K562 (cell line): ENCODE data around the gene ROBO2. TPM values are rescaled to one million over a fixed set of nuclear protein-coding genes. Genes with fewer than 3 reads are reported as not detected.

Experiments used
- ATAC-seq: fragments of 200-7000 bp; cut with Tn5 transposase; 3 replicates; pipeline ENCODE4 v1.9.1; 2020; ENCODE audit warnings: moderate library complexity
- BruUV-seq: library from RNA; stranded (reverse); fragments of 400-500 nt; replicated peaks from 2 replicates; lab custom pipeline; 2021; lab: Mats Ljungman, UMichigan
- CTCF ChIA-PET: fragments of 300-600 bp; formaldehyde crosslinking; extraction: SDS; loops from one replicate; lab custom pipeline; 2021; ENCODE audit warnings: low intra/inter-chr PET ratio; lab: Yijun Ruan, JAX
- POLR2A ChIA-PET: fragments of 300-600, 350-650 bp; sonication (Branson Sonifier 250); formaldehyde crosslinking; extraction: SDS; loops from one replicate; lab custom pipeline; 2021; ENCODE audit warnings: antibody characterized with exemption, inconsistent platforms; lab: Yijun Ruan, JAX
- DNase-seq, 4 experiments: peaks; one replicate each; pipeline versions ENCODE4 v3.0.0 to v3.0.0-alpha.2; 2011 to 2018; ENCODE audit warnings: low spot score in 3 of 4, mixed read lengths in 3 of 4; ENCODE audit errors: extremely low read depth in 1 of 4
- FAIRE-seq: peaks from 2 replicates; lab custom pipeline; 2011; peaks lifted over from hg19 to GRCh38; lab: Jason Lieb, UNC
- H2AFZ ChIP-seq: 2 replicates; pipeline ENCODE4 v1.6.0; 2011; ENCODE audit warnings: low read depth, low read length, control low read depth, inconsistent platforms
- H3K27ac ChIP-seq: fragments of 200-600 bp; 3 replicates; pipeline ENCODE4 v1.8.0; 2011; ENCODE audit warnings: low read depth, mild to moderate bottlenecking, control low read depth, inconsistent platforms, low read length, moderate library complexity, mixed read lengths; ENCODE audit errors: extremely low read depth
- H3K27me3 ChIP-seq, 2 experiments: fragments of 300-600 bp in 1 of 2; 2 replicates in 1 of 2; 3 replicates in 1 of 2; pipeline versions ENCODE4 v1.6.0 to v1.8.0; 2011; ENCODE audit warnings: inconsistent platforms in 2 of 2, low read length in 2 of 2, mild to moderate bottlenecking in 1 of 2, mixed read lengths in 1 of 2, moderate library complexity in 1 of 2; ENCODE audit not compliant: control insufficient read depth in 2 of 2, insufficient read depth in 2 of 2
- H3K36me3 ChIP-seq: fragments of 300-600 bp; 3 replicates; pipeline ENCODE4 v1.8.0; 2011; ENCODE audit warnings: mild to moderate bottlenecking, low read length, inconsistent platforms; ENCODE audit not compliant: control insufficient read depth, insufficient read depth
- H3K4me1 ChIP-seq, 2 experiments: fragments of 200-600 bp in 1 of 2; replicated peaks in 1 of 2; 2 replicates in 1 of 2; 3 replicates in 1 of 2; pipeline versions ENCODE4 v1.5.1 to v1.8.0; 2011; ENCODE audit warnings: inconsistent platforms in 2 of 2, low read length in 2 of 2, mild to moderate bottlenecking in 1 of 2, mixed read lengths in 1 of 2, moderate library complexity in 1 of 2; ENCODE audit not compliant: control insufficient read depth in 2 of 2, insufficient read depth in 2 of 2
- H3K4me2 ChIP-seq: 2 replicates; pipeline ENCODE4 v1.6.1; 2011; ENCODE audit warnings: low read length, control low read depth, inconsistent platforms, mixed read lengths; ENCODE audit not compliant: insufficient read depth
- H3K4me3 ChIP-seq: fragments of 200-600 bp; sonication (generic), shearing (Covaris generic); 2 replicates; pipeline ENCODE4 v1.5.1; 2016; ENCODE audit warnings: control low read depth, inconsistent platforms
- H3K79me2 ChIP-seq: fragments of 200-600 bp; 3 replicates; pipeline ENCODE4 v1.8.0; 2011; ENCODE audit warnings: low read length, inconsistent platforms; ENCODE audit not compliant: control insufficient read depth, insufficient read depth
- H3K9ac ChIP-seq, 2 experiments: 2 replicates each; pipeline versions ENCODE4 v1.6.0 to v1.6.1; 2011; ENCODE audit warnings: low read depth in 2 of 2, low read length in 2 of 2, control low read depth in 1 of 2, inconsistent platforms in 1 of 2, mild to moderate bottlenecking in 1 of 2, mixed read lengths in 1 of 2; ENCODE audit not compliant: insufficient read depth in 1 of 2
- H3K9me1 ChIP-seq: one replicate; pipeline ENCODE4 v1.6.0; 2011; ENCODE audit warnings: inconsistent platforms, mild to moderate bottlenecking, low read length, moderate library complexity; ENCODE audit not compliant: control insufficient read depth, insufficient read depth
- H3K9me3 ChIP-seq: replicated peaks from 2 replicates; pipeline ENCODE4 v1.5.1; 2011; ENCODE audit warnings: low read depth, low read length, inconsistent platforms; ENCODE audit not compliant: control insufficient read depth, insufficient read depth
- H4K20me1 ChIP-seq: replicated peaks from 2 replicates; pipeline ENCODE4 v1.6.1; 2011; ENCODE audit warnings: low read length, inconsistent platforms, mixed read lengths; ENCODE audit not compliant: control insufficient read depth, insufficient read depth
- ARID3B ChIP-seq: fragments of 250-450 bp; sonication (Bioruptor Pico); IDR thresholded peaks from 2 replicates; pipeline ENCODE4 v1.4.0; 2020; ENCODE audit warnings: borderline replicate concordance
- CTBP1 ChIP-seq: fragments of 450-650 bp; IDR thresholded peaks from 2 replicates; pipeline ENCODE4 v1.6.1; 2016; ENCODE audit warnings: borderline replicate concordance
- IFI16 ChIP-seq: fragments of 250-450 bp; sonication (Bioruptor Pico); IDR thresholded peaks from 2 replicates; pipeline ENCODE4 v2.1.2; 2022; ENCODE audit warnings: mild to moderate bottlenecking, inconsistent platforms
- ILK ChIP-seq: fragments of 450-650 bp; IDR thresholded peaks from 2 replicates; pipeline ENCODE4 v1.6.1; 2016; ENCODE audit warnings: missing genetic modification characterization, low read depth, mild to moderate bottlenecking, missing compliant biosample characterization, moderate library complexity, borderline replicate concordance
- IRF9 ChIP-seq: fragments of 450-650 bp; IDR thresholded peaks from 2 replicates; pipeline ENCODE4 v1.6.1; 2016; ENCODE audit warnings: missing biosample characterization, missing genetic modification characterization
- RBM22 ChIP-seq: fragments of 200-400 bp; formaldehyde crosslinking; IDR thresholded peaks from 2 replicates; pipeline ENCODE4 v1.6.1; 2018; ENCODE audit warnings: low read length, low read depth; ENCODE audit not compliant: poor library complexity, severe bottlenecking
- RUNX1 ChIP-seq: sonication (generic); IDR thresholded peaks from 2 replicates; pipeline ENCODE4 v1.6.1; 2016; ENCODE audit warnings: antibody characterized with exemption, low read depth
- SLC30A9 ChIP-seq: fragments of 250-450 bp; sonication (Bioruptor Pico); IDR thresholded peaks from 2 replicates; pipeline ENCODE4 v1.8.0; 2022; ENCODE audit warnings: mild to moderate bottlenecking, moderate library complexity
- TBL1XR1 ChIP-seq, 2 experiments: IDR thresholded peaks; 2 replicates each; pipeline ENCODE4 v1.6.1; 2012; ENCODE audit warnings: improper control_type of control experiment in 2 of 2, low read length in 2 of 2, mild to moderate bottlenecking in 1 of 2
- TEAD2 ChIP-seq: fragments of 450-650 bp; IDR thresholded peaks from 2 replicates; pipeline ENCODE4 v1.6.1; 2016; ENCODE audit warnings: missing genetic modification characterization, control low read depth, missing compliant biosample characterization
- ZNF551 ChIP-seq: fragments of 250-450 bp; sonication (Bioruptor Pico); IDR thresholded peaks from 2 replicates; pipeline ENCODE4 v1.5.0; 2021; ENCODE audit warnings: mild to moderate bottlenecking, moderate library complexity
- in situ Hi-C: fragments of 300-500 bp; cut with MboI; formaldehyde crosslinking; loops from 4 replicates; pipeline ENCODE4 v1.15.0; 2018; ENCODE audit warnings: inconsistent platforms, mixed read lengths
- intact Hi-C: fragments of 100-400 bp; cut with micrococcal nuclease; formaldehyde crosslinking; loops from 2 replicates; pipeline ENCODE4 v1.14.2; 2022
- polyA plus RNA-seq, 8 experiments: library from polyadenylated mRNA; depleted of rRNA in 4 of 8; stranded (reverse) in 5 of 8; unstranded in 3 of 8; fragments of >200 nt; fragmentation: Nextera tagmentation in 2 of 8; fragmentation: Illumina TruSeq in 1 of 8; extraction: Ambion mirVana in 2 of 8; extraction: Trizol in 1 of 8; gene quantifications; 2 replicates each; pipeline versions ENCODE4 v1.2.1 to v1.2.3, GENCODE V29; 2011 to 2014; ENCODE audit warnings: inconsistent platforms in 1 of 8, missing spikeins in 1 of 8
- total RNA-seq, 7 experiments: library from RNA; depleted of rRNA in 6 of 7; stranded (reverse); fragments of >200 nt in 6 of 7; fragmentation: Illumina TruSeq in 2 of 7; extraction: Trizol in 2 of 7; gene quantifications; 2 replicates each; pipeline versions ENCODE4 v1.2.1 to v1.2.3, GENCODE V29; 2011 to 2021; ENCODE audit warnings: low replicate concordance in 1 of 7
- TF ChIP-seq, protein P1 (sequence below): fragments of 450-650 bp; formaldehyde crosslinking; conservative IDR thresholded peaks from 2 replicates; pipeline ENCODE4 v1.4.0; 2022; ENCODE audit warnings: mild to moderate bottlenecking, missing genetic modification characterization

Gene ROBO2
- total and polyA plus RNA-seq, 9 of the 15 experiments (the other 6 are each of a cell fraction or from before 2014, with no cell fraction given) = 0.84 to 3.0 (median 1.7) TPM

DNA sequence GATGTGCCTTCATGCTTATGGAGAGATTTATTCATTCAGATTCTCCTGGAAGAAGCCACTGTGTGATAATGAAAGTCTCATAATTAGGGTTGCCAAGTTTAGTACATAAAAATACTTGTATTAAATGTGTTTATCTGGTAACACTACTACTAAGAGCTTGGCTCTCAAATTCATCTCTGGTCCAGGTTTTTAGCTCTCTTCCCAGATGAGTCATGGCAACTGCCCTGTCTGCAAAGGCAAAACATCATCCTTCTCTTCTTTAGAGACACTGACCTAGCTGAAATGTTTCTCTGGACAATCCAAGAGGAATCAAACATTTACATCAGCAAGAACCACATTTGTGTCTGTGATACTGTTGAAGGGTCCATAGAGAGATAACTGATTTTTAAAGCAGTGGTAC lies 269.6 kb downstream of the ROBO2 start:
- no peak for DNase-seq
- H3K4me1 ChIP-seq = no peaks in the 10 kb centered on the region
- no peak overlapping the region for H2AFZ ChIP-seq
- no peak overlapping the region for H3K27ac ChIP-seq
- no peaks in the 10 kb centered on the region for H3K79me2 ChIP-seq
- no peaks in the 10 kb centered on the region for H3K9me1 ChIP-seq
- in situ Hi-C loops = no loop called here
- H3K4me2 ChIP-seq = no peak overlapping the region
- H3K9ac ChIP-seq = no peak overlapping the region
- TF ChIP-seq TEAD2 (no peak), TBL1XR1 (IDR thresholded peaks at IDR 0.05; ENCODE audit: low read length in 2 of 2) (no peak), ZNF551 (CRISPR knock-in tag) (no peak), ARID3B (CRISPR knock-in tag) (no peak), CTBP1 (no peak), RBM22 (no peak), IRF9 (no peak), SLC30A9 (CRISPR knock-in tag) (no peak), RUNX1 (no peak), ILK (tag) (no peak), IFI16 (no peak)
- TF ChIP-seq, protein P1, sequence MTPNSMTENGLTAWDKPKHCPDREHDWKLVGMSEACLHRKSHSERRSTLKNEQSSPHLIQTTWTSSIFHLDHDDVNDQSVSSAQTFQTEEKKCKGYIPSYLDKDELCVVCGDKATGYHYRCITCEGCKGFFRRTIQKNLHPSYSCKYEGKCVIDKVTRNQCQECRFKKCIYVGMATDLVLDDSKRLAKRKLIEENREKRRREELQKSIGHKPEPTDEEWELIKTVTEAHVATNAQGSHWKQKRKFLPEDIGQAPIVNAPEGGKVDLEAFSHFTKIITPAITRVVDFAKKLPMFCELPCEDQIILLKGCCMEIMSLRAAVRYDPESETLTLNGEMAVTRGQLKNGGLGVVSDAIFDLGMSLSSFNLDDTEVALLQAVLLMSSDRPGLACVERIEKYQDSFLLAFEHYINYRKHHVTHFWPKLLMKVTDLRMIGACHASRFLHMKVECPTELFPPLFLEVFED (CRISPR knock-in tag) = no peak
- H4K20me1 ChIP-seq = no peaks in the 10 kb centered on the region
- CTCF ChIA-PET = no interaction called here
- H3K27me3 ChIP-seq = no peaks in the 10 kb centered on the region
- no peak for ATAC-seq
- POLR2A ChIA-PET = interaction anchor here (0.6 kb wide), 1 partner anchor 1540 kb away, joined by 4 read pairs; no protein-coding TSS in a partner anchor
- H3K36me3 ChIP-seq = no peaks in the 10 kb centered on the region
- no peak for FAIRE-seq
- BruUV-seq = no TSS peak
- H3K9me3 ChIP-seq = no peaks in the 10 kb centered on the region
- intact Hi-C loops = no loop called here
- H3K4me3 ChIP-seq = no peak overlapping the region
